Measurements from ENCODE around the gene ISLR.

GRCh38 chr15:74138642-74139041 is 34.9 kb upstream of the ISLR start:
- TF ChIP-seq CTCF (IDR thresholded peaks at IDR 0.05 in 2 of 3, conservative IDR thresholded peaks at IDR 0.05 in 1 of 3; ENCODE audit: borderline replicate concordance in 1 of 3, insufficient read depth in 1 of 3, low read depth in 2 of 3, low read length in 2 of 3) = no peak
- TF ChIP-seq POLR2AphosphoS5 (IDR thresholded peaks at IDR 0.05; ENCODE audit: low read depth, low read length) = no peak
- no peak for TF ChIP-seq EZH2 (IDR thresholded peaks at IDR 0.05)
- no peak for TF ChIP-seq EGR1 (IDR thresholded peaks at IDR 0.05; ENCODE audit: low read depth)
- no peak for TF ChIP-seq YY1 (IDR thresholded peaks at IDR 0.05; ENCODE audit: extremely low read depth, insufficient replicate concordance, low read depth, low read length)
- TF ChIP-seq POLR2A (IDR thresholded peaks at IDR 0.05; ENCODE audit: borderline replicate concordance, extremely low read depth, insufficient read depth, insufficient read length) = no peak
- TF ChIP-seq ZBTB33 (IDR thresholded peaks at IDR 0.05; ENCODE audit: extremely low read depth, insufficient replicate concordance, low read length) = no peak
- TF ChIP-seq CBX3 (IDR thresholded peaks at IDR 0.05; ENCODE audit: low read depth) = no peak
- no peak for TF ChIP-seq RAD21 (IDR thresholded peaks at IDR 0.05; ENCODE audit: low read depth)
- TF ChIP-seq SP1 (IDR thresholded peaks at IDR 0.05; ENCODE audit: low read depth) = no peak
- no peak for TF ChIP-seq SRF (IDR thresholded peaks at IDR 0.05; ENCODE audit: low read depth)
- no peak for TF ChIP-seq ATF3 (IDR thresholded peaks at IDR 0.05)
- no peak for TF ChIP-seq JUND (IDR thresholded peaks at IDR 0.05)
- no peak for TF ChIP-seq MAX (IDR thresholded peaks at IDR 0.05)

Measured in HCT116 (cell line).